Panc1 (cell line): ENCODE data around the gene DHX8. TPM values are rescaled to one million over a fixed set of nuclear protein-coding genes. Genes with fewer than 3 reads are reported as not detected.

Experiments
- ATAC-seq: fragments of 200-7000 bp; cut with Tn5 transposase; 2 replicates; pipeline ENCODE4 v1.9.1; 2020; ENCODE audit warnings: mild to moderate bottlenecking, moderate library complexity
- BruUV-seq: library from RNA; stranded (reverse); fragments of 400-500 nt; replicated peaks from 2 replicates; lab custom pipeline; 2021; lab: Mats Ljungman, UMichigan
- CTCF ChIA-PET: fragments of 300-600 bp; sonication (Branson Sonifier 250); formaldehyde crosslinking; loops from one replicate; lab custom pipeline; 2022; ENCODE audit warnings: antibody characterized with exemption; lab: Charles Lee
- POLR2A ChIA-PET: fragments of 300-600 bp; sonication (Branson Sonifier 250); formaldehyde crosslinking; loops from one replicate; lab custom pipeline; 2022; ENCODE audit warnings: antibody characterized with exemption; lab: Charles Lee
- DNase-seq: peaks from one replicate; pipeline ENCODE4 v3.0.0-alpha.2; 2010; ENCODE audit warnings: low read depth, low spot score
- H3K27ac ChIP-seq: 2 replicates; pipeline ENCODE4 v1.5.1; 2011; ENCODE audit warnings: mild to moderate bottlenecking, low read length, inconsistent platforms
- H3K27me3 ChIP-seq: fragments of 200-500 bp; sonication (Bioruptor generic); 2 replicates; pipeline ENCODE4 v1.6.0; 2014; ENCODE audit warnings: low read length, inconsistent platforms; ENCODE audit not compliant: control insufficient read depth, insufficient read depth
- H3K36me3 ChIP-seq: fragments of 200-500 bp; sonication (Bioruptor generic); 2 replicates; pipeline ENCODE4 v1.5.1; 2014; ENCODE audit warnings: inconsistent platforms, mild to moderate bottlenecking, low read length, moderate library complexity; ENCODE audit not compliant: control insufficient read depth, insufficient read depth
- H3K4me1 ChIP-seq: 2 replicates; pipeline ENCODE4 v1.5.1; 2011; ENCODE audit warnings: inconsistent platforms, mild to moderate bottlenecking, low read length, moderate library complexity; ENCODE audit not compliant: control insufficient read depth, insufficient read depth
- H3K4me3 ChIP-seq, 2 experiments: 2 replicates each; pipeline ENCODE4 v1.5.1; 2011 to 2012; ENCODE audit warnings: low read depth in 2 of 2, low read length in 2 of 2, mild to moderate bottlenecking in 2 of 2, inconsistent platforms in 1 of 2, moderate library complexity in 1 of 2
- H3K9me3 ChIP-seq: fragments of 200-500 bp; sonication (Bioruptor generic); 2 replicates; pipeline ENCODE4 v1.5.1; 2014; ENCODE audit warnings: low read depth, mild to moderate bottlenecking, inconsistent platforms, low read length, moderate library complexity; ENCODE audit not compliant: control insufficient read depth, insufficient read depth
- CTCF ChIP-seq: fragments of 450-650 bp; IDR thresholded peaks from 2 replicates; pipeline ENCODE4 v1.5.1; 2017; ENCODE audit warnings: mild to moderate bottlenecking
- POLR2AphosphoS5 ChIP-seq: IDR thresholded peaks from 2 replicates; pipeline ENCODE4 v1.6.1; 2012; ENCODE audit warnings: mild to moderate bottlenecking, low read depth, low read length, moderate library complexity
- REST ChIP-seq, 2 experiments: IDR thresholded peaks; 2 replicates each; pipeline ENCODE4 v1.6.1; 2011 to 2012; ENCODE audit warnings: low read depth in 2 of 2, control low read depth in 1 of 2, low read length in 1 of 2, mild to moderate bottlenecking in 1 of 2, moderate library complexity in 1 of 2; ENCODE audit not compliant: insufficient read depth in 1 of 2
- SIN3A ChIP-seq: IDR thresholded peaks from 2 replicates; pipeline ENCODE4 v1.6.1; 2012; ENCODE audit warnings: low read depth, mild to moderate bottlenecking, low read length, moderate library complexity, borderline replicate concordance; ENCODE audit not compliant: insufficient read depth
- TCF7L2 ChIP-seq: IDR thresholded peaks from 2 replicates; pipeline ENCODE4 v1.6.1; 2011; ENCODE audit warnings: mild to moderate bottlenecking, low read depth, low read length, inconsistent platforms
- in situ Hi-C: cut with HindIII; loops from 2 replicates; pipeline ENCODE4 v1.10.0; 2016; ENCODE audit warnings: low sequenced_read_pairs, low pct_unique_long_range_greater_than_20kb
- intact Hi-C: fragments of 100-400 bp; cut with micrococcal nuclease; formaldehyde crosslinking; loops from one replicate; pipeline ENCODE4 v1.10.0; 2022; ENCODE audit not compliant: unreplicated experiment
- total RNA-seq: library from RNA; stranded (reverse); gene quantifications from one replicate; pipeline ENCODE4 v1.2.1, GENCODE V29; 2021; ENCODE audit not compliant: unreplicated experiment

The DHX8 gene
- total RNA-seq, 1 experiment from 2014 or later, result 45.6 TPM

GRCh38 chr17:43445009-43445589 lies 38.7 kb upstream of the DHX8 start:
- Histone ChIP-seq H3K36me3 (no peaks in the 10 kb centered on the region), H3K27me3 (no peaks in the 10 kb centered on the region), H3K4me3 (no peak overlapping the region), H3K27ac (no peak overlapping the region), H3K4me1 (no peaks in the 10 kb centered on the region), H3K9me3 (no peaks in the 10 kb centered on the region)
- no peak for DNase-seq
- in situ Hi-C loops (no loop called here), intact Hi-C loops (no loop called here)
- CTCF ChIA-PET, result no interaction called here
- POLR2A ChIA-PET, result no interaction called here
- TF ChIP-seq POLR2AphosphoS5 (no peak), TCF7L2 (no peak)
- BruUV-seq, result no TSS peak
- ATAC-seq, result no peak

GRCh38 chr17:43446773-43447172 lies 37.0 kb upstream of the DHX8 start:
- Histone ChIP-seq H3K27ac (no peak overlapping the region), H3K9me3 (no peaks in the 10 kb centered on the region), H3K27me3 (no peaks in the 10 kb centered on the region), H3K4me3 (no peak overlapping the region), H3K4me1 (no peaks in the 10 kb centered on the region), H3K36me3 (no peaks in the 10 kb centered on the region)
- in situ Hi-C loops, result no loop called here
- ChIA-PET CTCF (no interaction called here), POLR2A (no interaction called here)
- BruUV-seq, result no TSS peak
- no peak for DNase-seq
- intact Hi-C loops, result no loop called here
- no peak for TF ChIP-seq REST (IDR thresholded peaks at IDR 0.05; ENCODE audit: insufficient read depth in 1 of 2, low read depth in 2 of 2, low read length in 1 of 2)
- TF ChIP-seq TCF7L2, result no peak
- no peak for TF ChIP-seq CTCF
- no peak for TF ChIP-seq SIN3A
- TF ChIP-seq POLR2AphosphoS5, result no peak
- no peak for ATAC-seq

- H3K4me3 ChIP-seq, result no peak overlapping the region
- intact Hi-C loops, result no loop called here
- in situ Hi-C loops, result no loop called here
- no peaks in the 10 kb centered on the region for H3K9me3 ChIP-seq
- H3K27ac ChIP-seq, result no peak overlapping the region
- no peaks in the 10 kb centered on the region for H3K27me3 ChIP-seq
- BruUV-seq, result no TSS peak
- TF ChIP-seq POLR2AphosphoS5 (no peak), REST (IDR thresholded peaks at IDR 0.05; ENCODE audit: insufficient read depth in 1 of 2, low read depth in 2 of 2, low read length in 1 of 2) (no peak), TCF7L2 (no peak), SIN3A (no peak), CTCF (no peak)
- CTCF ChIA-PET, result no interaction called here
- ATAC-seq (no peak), DNase-seq (no peak)
- H3K4me1 ChIP-seq, result no peaks in the 10 kb centered on the region
- POLR2A ChIA-PET, result no interaction called here
- H3K36me3 ChIP-seq, result no peaks in the 10 kb centered on the region
Observed at GRCh38 chr17:43448720-43449469, 34.9 kb upstream of the DHX8 start.
